Neural progenitor cell (in vitro differentiated cells): ENCODE results near the gene DMRTC2. TPM values are rescaled to one million over a fixed set of nuclear protein-coding genes. Genes with fewer than 3 reads are reported as not detected.

ENCODE experiments used
- DNase-seq: peaks from one replicate; pipeline ENCODE4 v3.0.0-alpha.2; 2016; ENCODE audit warnings: low spot score
- H2AFZ ChIP-seq: fragments of 200-600 bp; sonication (generic); replicated peaks from 2 replicates; pipeline ENCODE4 v1.6.1; 2016; ENCODE audit warnings: antibody characterized with exemption
- H3F3A ChIP-seq: fragments of 200-600 bp; sonication (generic); 2 replicates; pipeline ENCODE4 v1.6.1; 2016; ENCODE audit warnings: antibody characterized with exemption, low read depth
- H3K27ac ChIP-seq: fragments of 200-600 bp; sonication (generic); 2 replicates; pipeline ENCODE4 v1.5.1; 2016; ENCODE audit warnings: mild to moderate bottlenecking
- H3K27me3 ChIP-seq: fragments of 200-600 bp; sonication (generic); 2 replicates; pipeline ENCODE4 v1.6.1; 2016; ENCODE audit warnings: mild to moderate bottlenecking, moderate library complexity
- H3K36me3 ChIP-seq: fragments of 200-600 bp; sonication (generic); 2 replicates; pipeline ENCODE4 v1.5.1; 2016
- H3K4me1 ChIP-seq: fragments of 200-600 bp; sonication (generic); 2 replicates; pipeline ENCODE4 v1.6.1; 2016; ENCODE audit warnings: mixed run types
- H3K4me2 ChIP-seq: fragments of 200-600 bp; sonication (generic); 2 replicates; pipeline ENCODE4 v1.6.1; 2016
- H3K4me3 ChIP-seq: fragments of 200-600 bp; sonication (generic); 2 replicates; pipeline ENCODE4 v1.5.1; 2016
- H3K79me2 ChIP-seq: fragments of 200-600 bp; sonication (generic); 2 replicates; pipeline ENCODE4 v1.6.1; 2016; ENCODE audit warnings: low read depth
- H3K9ac ChIP-seq: fragments of 200-600 bp; sonication (generic); 2 replicates; pipeline ENCODE4 v1.6.1; 2016
- H3K9me3 ChIP-seq: fragments of 200-600 bp; sonication (generic); 2 replicates; pipeline ENCODE4 v1.5.1; 2016; ENCODE audit warnings: low read depth
- H4K20me1 ChIP-seq: fragments of 200-600 bp; sonication (generic); 2 replicates; pipeline ENCODE4 v1.6.1; 2016; ENCODE audit warnings: low read depth
- H3K27ac Mint-ChIP-seq: 3 replicates; pipeline ENCODE4 v1.8.0; 2021; ENCODE audit warnings: mixed read lengths
- H3K27me3 Mint-ChIP-seq: 2 replicates; pipeline ENCODE4 v1.8.0; 2022; ENCODE audit warnings: low read depth, mild to moderate bottlenecking, inconsistent platforms, moderate library complexity, mixed read lengths; ENCODE audit not compliant: insufficient read depth
- H3K36me3 Mint-ChIP-seq: 3 replicates; pipeline ENCODE4 v1.8.0; 2021; ENCODE audit warnings: mixed read lengths
- H3K4me1 Mint-ChIP-seq: 3 replicates; pipeline ENCODE4 v1.8.0; 2021; ENCODE audit warnings: mixed read lengths
- H3K4me3 Mint-ChIP-seq: 3 replicates; pipeline ENCODE4 v1.8.0; 2021; ENCODE audit warnings: mild to moderate bottlenecking, moderate library complexity, mixed read lengths
- H3K9me3 Mint-ChIP-seq: 3 replicates; pipeline ENCODE4 v1.8.0; 2020; ENCODE audit warnings: mixed read lengths
- EZH2 ChIP-seq: fragments of 200-600 bp; sonication (generic); IDR thresholded peaks from 2 replicates; pipeline ENCODE4 v1.6.1; 2017; ENCODE audit warnings: antibody characterized with exemption, mild to moderate bottlenecking, moderate library complexity
- EZH2phosphoT487 ChIP-seq: fragments of 200-600 bp; sonication (generic); IDR thresholded peaks from 2 replicates; pipeline ENCODE4 v1.6.1; 2017; ENCODE audit warnings: antibody characterized with exemption
- total RNA-seq: library from RNA; depleted of rRNA; stranded (reverse); fragments of >200 nt; gene quantifications from 2 replicates; pipeline ENCODE4 v1.2.3, GENCODE V29; 2015; ENCODE audit warnings: low replicate concordance
- TF ChIP-seq, protein P1 (sequence below): fragments of 200-600 bp; sonication (generic); IDR thresholded peaks from 2 replicates; pipeline ENCODE4 v1.5.1; 2017; ENCODE audit warnings: antibody characterized with exemption, mild to moderate bottlenecking

Gene DMRTC2
- total RNA-seq, 1 donor from 2014 or later, result not detected

GRCh38 chr19:41877916-41878905 is 33.4 kb downstream of the DMRTC2 start:
- TF ChIP-seq EZH2phosphoT487 (no peak), EZH2 (no peak)
- Histone ChIP-seq H2AFZ (no peak overlapping the region), H3K9ac (peak overlapping the region; percentile 9), H3K27ac (no peak overlapping the region), H3K27me3 (peaks cover 47% of the 10 kb centered on the region), H3F3A (peaks cover 18% of the 10 kb centered on the region), H3K9me3 (no peaks in the 10 kb centered on the region), H3K4me2 (no peak overlapping the region), H4K20me1 (peaks cover 4% of the 10 kb centered on the region), H3K4me1 (no peaks in the 10 kb centered on the region), H3K4me3 (no peak overlapping the region), H3K36me3 (no peaks in the 10 kb centered on the region), H3K79me2 (no peaks in the 10 kb centered on the region)
- Mint-ChIP-seq H3K27ac (no peak overlapping the region), H3K9me3 (no peaks in the 10 kb centered on the region), H3K4me1 (peaks cover 7% of the 10 kb centered on the region), H3K4me3 (no peak overlapping the region), H3K36me3 (no peaks in the 10 kb centered on the region), H3K27me3 (peaks cover 26% of the 10 kb centered on the region)
- no peak for DNase-seq

GRCh38 chr19:41879080-41879479 is 34.2 kb downstream of the DMRTC2 start:
- Mint-ChIP-seq H3K27me3 (peaks cover 31% of the 10 kb centered on the region), H3K9me3 (no peaks in the 10 kb centered on the region), H3K4me3 (no peak overlapping the region), H3K36me3 (no peaks in the 10 kb centered on the region), H3K27ac (no peak overlapping the region), H3K4me1 (peaks cover 12% of the 10 kb centered on the region)
- no peak for TF ChIP-seq EZH2phosphoT487
- TF ChIP-seq EZH2, result no peak
- TF ChIP-seq, protein P1, sequence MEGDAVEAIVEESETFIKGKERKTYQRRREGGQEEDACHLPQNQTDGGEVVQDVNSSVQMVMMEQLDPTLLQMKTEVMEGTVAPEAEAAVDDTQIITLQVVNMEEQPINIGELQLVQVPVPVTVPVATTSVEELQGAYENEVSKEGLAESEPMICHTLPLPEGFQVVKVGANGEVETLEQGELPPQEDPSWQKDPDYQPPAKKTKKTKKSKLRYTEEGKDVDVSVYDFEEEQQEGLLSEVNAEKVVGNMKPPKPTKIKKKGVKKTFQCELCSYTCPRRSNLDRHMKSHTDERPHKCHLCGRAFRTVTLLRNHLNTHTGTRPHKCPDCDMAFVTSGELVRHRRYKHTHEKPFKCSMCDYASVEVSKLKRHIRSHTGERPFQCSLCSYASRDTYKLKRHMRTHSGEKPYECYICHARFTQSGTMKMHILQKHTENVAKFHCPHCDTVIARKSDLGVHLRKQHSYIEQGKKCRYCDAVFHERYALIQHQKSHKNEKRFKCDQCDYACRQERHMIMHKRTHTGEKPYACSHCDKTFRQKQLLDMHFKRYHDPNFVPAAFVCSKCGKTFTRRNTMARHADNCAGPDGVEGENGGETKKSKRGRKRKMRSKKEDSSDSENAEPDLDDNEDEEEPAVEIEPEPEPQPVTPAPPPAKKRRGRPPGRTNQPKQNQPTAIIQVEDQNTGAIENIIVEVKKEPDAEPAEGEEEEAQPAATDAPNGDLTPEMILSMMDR, result no peak
- Histone ChIP-seq H3K4me3 (no peak overlapping the region), H3K36me3 (no peaks in the 10 kb centered on the region), H3K9me3 (no peaks in the 10 kb centered on the region), H3K27me3 (peaks cover 54% of the 10 kb centered on the region), H3F3A (peaks cover 22% of the 10 kb centered on the region), H2AFZ (no peak overlapping the region), H3K4me1 (no peaks in the 10 kb centered on the region), H3K27ac (no peak overlapping the region), H3K9ac (no peak overlapping the region), H3K79me2 (no peaks in the 10 kb centered on the region), H4K20me1 (no peaks in the 10 kb centered on the region), H3K4me2 (no peak overlapping the region)
- no peak for DNase-seq

DNA sequence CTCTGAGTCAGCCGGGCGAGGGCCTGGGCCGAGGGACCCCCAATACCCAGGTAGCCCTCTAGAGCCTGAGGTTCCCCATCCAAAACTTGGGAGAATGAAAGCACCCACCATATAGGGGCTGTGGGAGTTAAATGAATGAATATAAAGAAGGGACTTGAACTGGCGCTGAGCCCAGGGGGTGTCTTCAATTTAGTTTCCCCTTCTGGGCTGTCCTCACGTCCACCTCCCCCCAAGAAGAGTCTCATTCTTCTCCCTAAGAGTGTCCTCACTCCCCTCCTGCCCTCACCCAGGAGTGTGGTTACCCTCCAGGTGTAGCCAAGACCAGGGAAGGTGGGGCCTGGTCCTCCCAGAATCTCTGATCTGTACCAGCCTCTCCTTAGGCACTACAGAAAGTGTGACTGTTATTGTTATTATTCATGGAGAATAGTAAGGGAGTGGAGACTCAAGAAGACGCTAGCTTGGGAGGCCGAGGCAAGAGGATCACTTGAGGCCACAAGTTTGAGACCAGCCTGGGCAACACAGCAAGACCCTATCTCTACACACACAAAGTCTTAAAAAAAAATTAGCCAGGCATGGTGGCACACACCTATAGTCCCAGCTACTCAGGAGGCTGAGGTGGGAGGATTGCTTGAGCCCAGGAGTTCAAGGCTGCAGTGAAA is 35.0 kb downstream of the DMRTC2 start:
- H3K27me3 Mint-ChIP-seq, result peaks cover 31% of the 10 kb centered on the region

More for the DNA sequence above, 35.0 kb downstream of the DMRTC2 start:
- DNase-seq, result no peak
- Histone ChIP-seq H3K27ac (no peak overlapping the region), H3K9ac (no peak overlapping the region), H4K20me1 (no peaks in the 10 kb centered on the region), H3K4me3 (no peak overlapping the region), H3K79me2 (peaks cover 3% of the 10 kb centered on the region), H3K4me1 (peaks cover 2% of the 10 kb centered on the region), H3K9me3 (no peaks in the 10 kb centered on the region), H2AFZ (no peak overlapping the region), H3F3A (peaks cover 22% of the 10 kb centered on the region), H3K36me3 (no peaks in the 10 kb centered on the region), H3K4me2 (no peak overlapping the region), H3K27me3 (peaks cover 54% of the 10 kb centered on the region)
- Mint-ChIP-seq H3K36me3 (no peaks in the 10 kb centered on the region), H3K4me1 (peaks cover 14% of the 10 kb centered on the region), H3K9me3 (no peaks in the 10 kb centered on the region), H3K4me3 (peak overlapping the region; percentile 36), H3K27ac (no peak overlapping the region)
- TF ChIP-seq, protein P1, result no peak
- TF ChIP-seq EZH2phosphoT487 (no peak), EZH2 (no peak)
